Measurements from ENCODE around the gene BLMH. TPM values are rescaled to one million over a fixed set of nuclear protein-coding genes. Genes with fewer than 3 reads are reported as not detected.

BLMH gene
- total and polyA plus RNA-seq, 2 donors (not counting 3 experiments of a cell fraction or from before 2014, with no cell fraction given) = 24.6 to 65.8 TPM

DNA sequence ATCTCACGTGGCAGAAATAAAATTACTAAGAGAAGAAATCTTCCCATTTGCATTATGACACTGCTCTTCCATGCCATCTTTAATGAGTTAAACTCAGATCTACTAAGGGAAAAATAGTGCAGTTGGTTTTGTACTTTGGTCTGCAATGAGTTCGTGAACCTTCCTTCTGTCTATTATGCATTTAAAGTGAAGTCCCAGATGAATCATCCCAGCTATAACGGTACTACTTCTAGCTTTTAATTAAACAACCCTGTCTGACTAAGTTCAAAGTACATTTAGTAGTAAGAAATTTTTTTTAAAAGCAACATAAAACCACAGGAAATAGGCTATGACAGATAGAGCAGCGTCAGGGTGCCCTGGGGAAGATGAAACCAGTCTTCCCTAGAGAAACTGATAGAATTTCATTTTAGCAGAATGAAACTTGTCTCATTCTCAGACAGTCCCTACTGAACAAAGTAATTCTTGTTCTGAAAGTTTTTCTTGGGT, 40.4 kb upstream of the BLMH start:
- Histone ChIP-seq H3K9me3 (replicated peaks; ENCODE audit: control insufficient read depth, insufficient read depth, low read length) (no peaks in the 10 kb centered on the region), H4K20me1 (replicated peaks; ENCODE audit: control insufficient read depth, extremely low read depth, insufficient read depth, low read length) (no peaks in the 10 kb centered on the region), H3K27ac (ENCODE audit: insufficient read depth, low read depth, low read length) (no peak overlapping the region), H3K27me3 (ENCODE audit: control insufficient read depth in 2 of 2, insufficient read depth in 2 of 2, low read length in 2 of 2) (peaks cover 0 to 2% of the 10 kb centered on the region in 2 experiments), H3K4me1 (ENCODE audit: control insufficient read depth, extremely low read depth, insufficient read depth, low read length) (no peaks in the 10 kb centered on the region), H3K9ac (replicated peaks; ENCODE audit: extremely low read depth, insufficient read depth, low read length) (no peak overlapping the region), H3K4me3 (replicated peaks in 1 of 3; ENCODE audit: insufficient read depth in 1 of 3, low read depth in 1 of 3, low read length in 3 of 3) (no peak overlapping the region), H3K36me3 (ENCODE audit: control insufficient read depth in 2 of 2, extremely low read depth in 1 of 2, insufficient read depth in 2 of 2, low read length in 2 of 2) (no peaks in the 10 kb centered on the region), H2AFZ (ENCODE audit: low read depth, low read length) (no peak overlapping the region), H3K9me1 (replicated peaks; ENCODE audit: control insufficient read depth, extremely low read depth, insufficient read depth, low read length) (no peaks in the 10 kb centered on the region), H3K4me2 (ENCODE audit: insufficient read depth, low read length) (no peak overlapping the region), H3K79me2 (ENCODE audit: control insufficient read depth, insufficient read depth, low read length) (no peaks in the 10 kb centered on the region)
- FAIRE-seq (peak; percentile 59), DNase-seq (ENCODE audit: low read depth, low spot score) (no peak)
- intact Hi-C loops (cut with micrococcal nuclease) = no loop called here
- TF ChIP-seq FOS (IDR thresholded peaks at IDR 0.05; ENCODE audit: borderline replicate concordance, insufficient read depth, low read length) = peak; percentile 49
- no peak for TF ChIP-seq POLR2AphosphoS5 (IDR thresholded peaks at IDR 0.05; ENCODE audit: insufficient read depth, low read depth, low read length)
- POLR2A ChIA-PET = no interaction called here
- CTCF ChIA-PET = interaction anchor here (1.2 kb wide), 1 partner anchor 239 kb away, joined by 4 read pairs; no protein-coding TSS in a partner anchor
- dilution Hi-C loops (cut with MboI; ENCODE audit: extremely low pct_ligation_motif_present, low sequenced_read_pairs) = no loop called here
- no TSS peak for BruUV-seq (replicated peaks)

DNA sequence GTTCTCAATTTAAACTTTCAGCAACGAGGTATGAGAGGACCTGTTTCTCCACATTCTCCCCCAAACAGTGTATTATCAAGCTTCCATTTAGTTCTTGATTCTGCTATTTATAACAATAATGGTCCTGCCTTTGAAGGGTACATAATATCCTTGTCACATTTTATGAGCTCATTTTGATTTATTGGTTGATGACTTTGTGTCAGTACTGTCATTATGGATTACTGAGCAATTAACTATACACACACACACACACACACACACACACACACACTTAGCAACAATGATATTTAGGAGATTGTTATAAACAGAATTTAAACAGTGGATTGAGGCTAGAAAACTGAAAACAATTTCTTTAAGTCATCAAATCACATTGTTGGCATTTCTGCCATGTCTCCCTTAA, 35.1 kb upstream of the BLMH start:
- intact Hi-C loops (cut with micrococcal nuclease) = no loop called here
- no peaks in the 10 kb centered on the region for H3K9me1 ChIP-seq (replicated peaks; ENCODE audit: control insufficient read depth, extremely low read depth, insufficient read depth, low read length)
- DNase-seq (ENCODE audit: low read depth, low spot score) (no peak), FAIRE-seq (no peak)
- no peak overlapping the region for H2AFZ ChIP-seq (ENCODE audit: low read depth, low read length)
- no TSS peak for BruUV-seq (replicated peaks)
- H3K4me1 ChIP-seq (ENCODE audit: control insufficient read depth, extremely low read depth, insufficient read depth, low read length) = no peaks in the 10 kb centered on the region
- H3K9me3 ChIP-seq (replicated peaks; ENCODE audit: control insufficient read depth, insufficient read depth, low read length) = no peaks in the 10 kb centered on the region
- TF ChIP-seq POLR2A (IDR thresholded peaks at IDR 0.05; ENCODE audit: low read depth, low read length) = no peak
- no peak for TF ChIP-seq POLR2AphosphoS5 (IDR thresholded peaks at IDR 0.05; ENCODE audit: insufficient read depth, low read depth, low read length)
- no peak for TF ChIP-seq EZH2 (IDR thresholded peaks at IDR 0.05; ENCODE audit: borderline replicate concordance, low read depth, low read length, severe bottlenecking)
- no peak for TF ChIP-seq MYC (IDR thresholded peaks at IDR 0.05; ENCODE audit: low read depth, low read length)
- TF ChIP-seq GATA2 (IDR thresholded peaks at IDR 0.05; ENCODE audit: insufficient read depth, insufficient read length, low read depth, low read length) = no peak
- TF ChIP-seq JUN (IDR thresholded peaks at IDR 0.05; ENCODE audit: borderline replicate concordance, insufficient read depth, insufficient read length, low read depth) = no peak
- TF ChIP-seq, protein P1, sequence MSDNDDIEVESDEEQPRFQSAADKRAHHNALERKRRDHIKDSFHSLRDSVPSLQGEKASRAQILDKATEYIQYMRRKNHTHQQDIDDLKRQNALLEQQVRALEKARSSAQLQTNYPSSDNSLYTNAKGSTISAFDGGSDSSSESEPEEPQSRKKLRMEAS (IDR thresholded peaks at IDR 0.05; ENCODE audit: insufficient read depth, insufficient read length) = no peak
- TF ChIP-seq, protein P2, sequence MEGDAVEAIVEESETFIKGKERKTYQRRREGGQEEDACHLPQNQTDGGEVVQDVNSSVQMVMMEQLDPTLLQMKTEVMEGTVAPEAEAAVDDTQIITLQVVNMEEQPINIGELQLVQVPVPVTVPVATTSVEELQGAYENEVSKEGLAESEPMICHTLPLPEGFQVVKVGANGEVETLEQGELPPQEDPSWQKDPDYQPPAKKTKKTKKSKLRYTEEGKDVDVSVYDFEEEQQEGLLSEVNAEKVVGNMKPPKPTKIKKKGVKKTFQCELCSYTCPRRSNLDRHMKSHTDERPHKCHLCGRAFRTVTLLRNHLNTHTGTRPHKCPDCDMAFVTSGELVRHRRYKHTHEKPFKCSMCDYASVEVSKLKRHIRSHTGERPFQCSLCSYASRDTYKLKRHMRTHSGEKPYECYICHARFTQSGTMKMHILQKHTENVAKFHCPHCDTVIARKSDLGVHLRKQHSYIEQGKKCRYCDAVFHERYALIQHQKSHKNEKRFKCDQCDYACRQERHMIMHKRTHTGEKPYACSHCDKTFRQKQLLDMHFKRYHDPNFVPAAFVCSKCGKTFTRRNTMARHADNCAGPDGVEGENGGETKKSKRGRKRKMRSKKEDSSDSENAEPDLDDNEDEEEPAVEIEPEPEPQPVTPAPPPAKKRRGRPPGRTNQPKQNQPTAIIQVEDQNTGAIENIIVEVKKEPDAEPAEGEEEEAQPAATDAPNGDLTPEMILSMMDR (IDR thresholded peaks at IDR 0.05; ENCODE audit: extremely low read depth in 1 of 2, insufficient read depth in 1 of 2, low read depth in 1 of 2, low read length in 2 of 2) = no peak
- no peak for TF ChIP-seq FOS (IDR thresholded peaks at IDR 0.05; ENCODE audit: borderline replicate concordance, insufficient read depth, low read length)
- no peak overlapping the region for H3K27ac ChIP-seq (ENCODE audit: insufficient read depth, low read depth, low read length)
- no peaks in the 10 kb centered on the region for H3K79me2 ChIP-seq (ENCODE audit: control insufficient read depth, insufficient read depth, low read length)
- ChIA-PET CTCF (interaction anchor here (0.9 to 3.0 kb wide), 7 partner anchors 8 to 234 kb away, joined by 3 to 23 read pairs (median 4); partner anchors contain the start of gene TMIGD1), POLR2A (no interaction called here)
- no peaks in the 10 kb centered on the region for H4K20me1 ChIP-seq (replicated peaks; ENCODE audit: control insufficient read depth, extremely low read depth, insufficient read depth, low read length)
- no peaks in the 10 kb centered on the region for H3K36me3 ChIP-seq (ENCODE audit: control insufficient read depth in 2 of 2, extremely low read depth in 1 of 2, insufficient read depth in 2 of 2, low read length in 2 of 2)
- no peak overlapping the region for H3K4me3 ChIP-seq (replicated peaks in 1 of 3; ENCODE audit: insufficient read depth in 1 of 3, low read depth in 1 of 3, low read length in 3 of 3)
- peaks cover 0 to 2% of the 10 kb centered on the region in 2 experiments for H3K27me3 ChIP-seq (ENCODE audit: control insufficient read depth in 2 of 2, insufficient read depth in 2 of 2, low read length in 2 of 2)
- no peak overlapping the region for H3K9ac ChIP-seq (replicated peaks; ENCODE audit: extremely low read depth, insufficient read depth, low read length)
- dilution Hi-C loops (cut with MboI; ENCODE audit: extremely low pct_ligation_motif_present, low sequenced_read_pairs) = no loop called here
- H3K4me2 ChIP-seq (ENCODE audit: insufficient read depth, low read length) = no peak overlapping the region

Data from endothelial cell of umbilical vein (primary cell).